NOMO-1 treated with dmso at 0.1 percent for 144 hours (cell line): Measurements from ENCODE around the gene MBOAT2.
A peak's percentile ranks its signal among the peaks of the same experiment; 100 is the strongest.
"Not testable (repeated sequence)": the region's sequence is repeated elsewhere in the genome, so short reads cannot be mapped to it uniquely, and the experiment has no call there.

Source experiments
- DNase-seq: peaks from one replicate; lab custom pipeline; 2025; ENCODE audit not compliant: unreplicated experiment; lab: John Stamatoyannopoulos, UW

Gene MBOAT2

DNA sequence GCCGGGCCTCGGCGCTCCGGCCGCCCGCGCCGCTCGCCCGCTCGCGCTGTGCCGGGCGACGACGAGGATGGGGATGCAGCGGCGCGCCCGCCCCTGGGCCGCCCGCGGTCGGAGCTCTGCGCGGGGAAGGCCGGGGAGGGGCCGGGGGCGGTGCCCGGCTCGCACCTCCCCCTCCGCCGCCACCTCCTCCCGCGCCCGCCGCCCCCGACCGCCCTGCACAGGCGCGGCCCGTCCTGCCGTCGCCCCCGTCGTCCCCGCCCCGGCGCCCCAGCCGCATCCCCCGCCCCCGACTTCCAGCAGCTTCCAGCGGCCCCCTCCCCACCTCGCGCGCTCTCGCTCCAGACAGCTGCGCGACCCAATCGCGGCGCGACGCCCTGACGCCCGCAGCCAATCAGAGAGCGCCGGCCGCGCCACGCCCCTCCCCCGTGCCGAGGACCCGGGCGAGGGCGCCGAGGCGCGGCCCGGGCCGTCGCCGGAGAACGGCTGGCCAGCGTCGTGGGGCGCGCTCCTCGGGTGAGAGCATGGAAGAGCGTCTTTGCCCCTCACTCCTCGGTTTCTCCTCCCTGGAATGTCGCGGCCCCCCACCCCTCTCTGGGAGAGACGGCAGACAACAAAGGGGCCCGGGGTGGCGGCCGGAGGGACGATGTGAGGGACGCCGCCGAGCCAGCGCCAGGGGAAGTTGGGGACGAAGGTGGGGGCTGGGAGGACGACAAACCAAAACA is at the start of gene MBOAT2:
Gene MBOAT2 (minus strand): TSS at position 69 of the 722 bp plus-strand sequence. CDS start 70 bp downstream, outside the sequence.
- DNase-seq, result peak; percentile 73

- DNase-seq, result no peak
Measured at GRCh38 chr2:9052821-9053533, 49.5 kb upstream of the MBOAT2 start.

GRCh38 chr2:9051451-9051850 is 48.0 kb upstream of the MBOAT2 start:
- not testable (repeated sequence) for DNase-seq

- DNase-seq, result no peak
Measured at GRCh38 chr2:9050122-9050809, 46.8 kb upstream of the MBOAT2 start.

DNA sequence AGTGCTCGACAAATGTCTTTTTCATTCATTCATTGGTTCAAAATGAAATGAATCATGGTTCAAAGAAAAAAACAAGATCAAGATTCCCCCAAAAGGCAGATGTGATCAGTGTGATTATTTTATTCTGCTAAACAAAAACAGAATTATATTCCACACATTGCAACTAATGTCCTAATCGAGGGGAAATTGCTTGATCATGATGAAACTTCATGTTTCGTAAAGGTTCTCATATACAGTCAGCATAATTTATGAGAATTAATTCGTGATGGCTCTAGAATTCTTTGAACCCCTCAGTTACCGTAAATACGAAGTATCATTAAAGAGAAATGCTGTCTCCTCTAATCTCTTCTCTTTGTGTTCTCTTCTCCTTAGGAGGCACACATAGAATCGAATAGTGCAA is 42.1 kb upstream of the MBOAT2 start:
- no peak for DNase-seq

GRCh38 chr2:9043491-9043890 is 40.0 kb upstream of the MBOAT2 start:
- not testable (repeated sequence) for DNase-seq

- no peak for DNase-seq
Measured at GRCh38 chr2:9037166-9037565, 33.7 kb upstream of the MBOAT2 start.

DNA sequence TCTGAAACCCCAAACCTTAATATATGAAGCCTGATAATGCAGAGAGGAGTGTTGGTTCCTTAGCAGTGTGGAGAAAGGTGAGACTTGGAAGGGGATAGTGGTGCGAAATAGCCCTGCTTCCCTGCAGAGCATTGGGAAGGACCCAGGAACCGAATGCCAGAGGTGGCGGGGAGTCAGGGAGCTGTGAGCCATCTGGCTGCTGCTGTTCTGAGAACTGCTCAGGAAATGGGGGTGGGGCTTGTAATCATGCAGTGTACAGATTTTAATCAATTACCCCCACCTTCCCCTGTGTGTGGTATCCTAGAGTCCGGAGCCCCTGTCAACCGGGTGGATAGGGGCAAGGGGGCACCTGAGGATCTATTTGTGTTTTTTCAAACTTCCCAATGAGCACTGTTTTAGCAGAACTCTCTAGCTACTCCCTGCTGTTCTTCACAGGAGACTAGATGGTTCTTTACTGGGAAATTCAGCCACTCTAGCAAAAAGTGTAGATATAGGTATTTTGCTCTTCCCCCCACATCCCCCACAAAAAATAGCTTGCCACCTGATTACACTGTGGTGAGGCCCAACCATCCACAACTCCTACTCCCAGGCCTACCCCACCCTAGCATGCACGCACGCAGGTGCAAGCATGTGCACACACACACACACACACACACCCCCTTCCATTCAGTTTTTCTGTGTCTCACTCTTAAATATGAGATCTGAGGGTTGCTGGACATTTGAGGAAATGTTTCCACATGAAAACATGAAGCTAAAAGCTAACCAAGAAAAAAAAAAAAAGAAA is 30.1 kb upstream of the MBOAT2 start:
- DNase-seq, result no peak

GRCh38 chr2:9032536-9033255 is 29.2 kb upstream of the MBOAT2 start:
- no peak for DNase-seq

DNA sequence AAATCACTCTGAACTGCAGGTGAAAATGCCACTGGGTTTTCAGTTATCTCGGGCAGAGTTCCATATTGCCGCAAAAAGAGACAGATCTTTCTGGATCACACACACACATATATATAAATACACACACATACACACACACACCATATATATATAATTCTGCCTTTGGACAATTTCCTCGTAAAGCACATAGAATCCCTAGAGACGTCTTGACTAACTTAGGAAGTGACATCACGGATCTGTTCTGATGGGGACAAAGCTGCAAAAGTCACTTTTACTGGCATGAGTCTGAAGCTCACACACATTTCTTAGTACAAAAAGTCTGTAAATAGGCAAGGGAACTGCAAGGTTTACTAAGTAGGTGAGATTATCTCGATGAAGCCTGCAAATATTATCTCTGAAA is 28.6 kb upstream of the MBOAT2 start:
- no peak for DNase-seq

DNA sequence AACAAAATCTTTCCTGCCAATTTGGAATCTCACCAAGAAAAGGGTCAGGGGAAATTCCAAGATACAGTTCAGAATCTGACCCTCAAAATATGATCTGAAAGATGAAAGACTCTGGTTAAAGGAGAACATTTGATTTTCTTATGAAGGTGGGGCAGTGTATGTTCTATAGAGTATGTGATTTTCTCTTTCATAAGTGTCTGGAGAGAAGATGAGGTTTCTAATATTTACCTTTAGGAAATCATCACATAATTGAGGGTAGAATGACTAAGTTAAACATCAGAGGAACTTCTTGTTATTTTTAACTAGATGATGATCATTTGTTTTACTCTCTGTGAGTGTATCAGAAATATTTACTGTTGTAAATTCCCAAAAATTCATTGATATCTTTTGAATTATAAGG is 27.8 kb upstream of the MBOAT2 start:
- no peak for DNase-seq

DNA sequence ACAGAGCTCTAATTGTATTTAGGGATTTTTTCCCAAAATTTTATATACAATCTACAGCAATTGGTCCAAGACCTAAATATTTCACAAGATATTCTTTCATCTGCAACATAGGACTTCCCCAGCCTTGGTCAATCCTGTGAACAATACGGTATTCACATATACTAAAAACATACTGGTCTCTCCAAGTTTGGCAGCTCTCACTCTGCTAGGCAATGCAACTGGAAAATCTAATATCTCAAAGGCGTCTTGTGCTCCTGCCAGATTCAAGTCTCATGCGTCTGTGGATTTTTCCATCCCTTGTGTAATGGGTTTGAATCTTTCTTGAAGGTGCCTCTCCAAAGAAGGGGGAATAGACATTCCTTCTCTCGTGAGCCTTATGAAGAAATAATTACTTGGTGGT is 27.4 kb upstream of the MBOAT2 start:
- DNase-seq, result no peak

- no peak for DNase-seq
Measured at GRCh38 chr2:9030190-9030589, 26.7 kb upstream of the MBOAT2 start.

DNA sequence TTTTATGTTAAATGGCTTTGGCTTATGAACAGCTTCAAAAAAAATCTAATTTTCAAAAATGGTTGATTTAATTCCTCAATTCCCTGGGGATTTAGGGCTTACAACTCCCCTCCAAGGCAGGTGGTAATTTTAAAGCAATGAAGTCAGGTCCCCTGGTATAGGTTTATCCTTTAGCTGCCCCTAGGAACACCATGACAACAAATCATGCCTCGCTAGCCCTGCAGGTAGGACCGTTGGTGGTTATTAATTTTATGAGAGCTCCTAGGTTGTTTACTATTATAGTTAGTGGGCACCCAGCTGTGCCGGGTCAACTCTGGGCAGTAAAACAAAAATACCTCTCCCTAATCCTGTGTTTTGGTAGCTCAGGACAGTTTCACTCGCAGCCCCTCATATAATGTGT is 26.2 kb upstream of the MBOAT2 start:
- DNase-seq, result no peak

- no peak for DNase-seq
Measured at GRCh38 chr2:9027884-9028283, 24.4 kb upstream of the MBOAT2 start.

DNA sequence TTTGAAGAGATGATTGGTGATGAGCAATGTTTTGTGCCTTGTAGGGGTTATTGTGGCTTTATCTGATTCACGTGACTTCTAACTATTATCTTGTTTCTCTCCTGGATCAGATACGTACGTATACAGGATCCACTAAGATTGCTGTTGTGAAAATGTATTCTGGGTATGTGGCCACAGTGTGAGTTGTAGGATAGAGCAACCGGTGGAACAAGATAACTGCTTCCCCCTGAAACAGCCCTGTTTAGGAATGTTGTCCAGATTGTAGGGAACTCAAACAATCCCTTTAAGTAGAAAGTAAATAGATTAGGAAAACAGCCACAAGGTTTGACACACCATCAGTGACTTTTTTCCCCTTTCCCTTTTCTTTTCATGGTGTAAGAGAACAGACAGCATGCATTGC is 22.3 kb upstream of the MBOAT2 start:
- DNase-seq, result no peak

DNA sequence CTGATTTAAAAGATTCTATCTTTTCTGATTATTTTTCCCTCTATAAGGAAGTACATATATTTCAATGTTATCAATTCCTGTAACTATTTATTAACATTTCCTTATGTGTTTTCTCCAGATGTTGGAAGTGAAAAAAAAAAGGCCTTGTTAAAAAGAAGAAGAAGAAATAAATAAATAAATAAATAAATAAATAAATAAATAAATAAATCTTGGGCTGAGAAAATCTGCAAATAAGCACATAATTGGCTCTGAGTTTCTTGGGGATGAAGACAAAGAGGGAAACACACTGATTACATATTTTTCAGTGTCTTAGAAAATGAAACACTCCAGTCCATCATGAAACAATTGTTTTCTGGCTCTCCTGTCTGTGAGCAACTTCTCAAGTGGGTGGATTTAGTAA is 21.1 kb upstream of the MBOAT2 start:
- no peak for DNase-seq

GRCh38 chr2:9021563-9022211 is 18.2 kb upstream of the MBOAT2 start:
- no peak for DNase-seq

DNA sequence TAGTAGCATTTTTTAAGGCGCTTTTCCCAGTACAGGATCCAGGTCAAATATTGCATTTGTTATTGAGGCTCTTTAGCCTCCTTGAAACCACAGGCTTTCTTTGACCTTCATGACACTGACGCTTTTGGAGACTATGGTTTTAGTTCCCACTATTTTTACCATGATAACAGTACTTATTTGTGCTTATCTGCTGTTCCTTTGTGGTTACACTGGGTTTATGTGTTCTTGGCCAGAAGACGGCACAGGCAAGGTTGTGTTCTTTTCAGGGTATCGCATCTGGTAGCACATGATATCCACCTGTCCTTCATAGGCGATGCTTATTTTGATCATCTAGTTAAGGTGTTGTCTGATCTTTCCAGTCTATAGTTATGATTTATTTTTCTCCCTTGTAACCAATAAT is 16.8 kb upstream of the MBOAT2 start:
- DNase-seq, result no peak

GRCh38 chr2:9018534-9018933 is 15.1 kb upstream of the MBOAT2 start:
- DNase-seq, result no peak
